ENCODE measurements around the gene CAMTA1. TPM values are rescaled to one million over a fixed set of nuclear protein-coding genes. Genes with fewer than 3 reads are reported as not detected.

CAMTA1 gene
- total RNA-seq, 1 experiment from 2014 or later, result 82.2 TPM

DNA sequence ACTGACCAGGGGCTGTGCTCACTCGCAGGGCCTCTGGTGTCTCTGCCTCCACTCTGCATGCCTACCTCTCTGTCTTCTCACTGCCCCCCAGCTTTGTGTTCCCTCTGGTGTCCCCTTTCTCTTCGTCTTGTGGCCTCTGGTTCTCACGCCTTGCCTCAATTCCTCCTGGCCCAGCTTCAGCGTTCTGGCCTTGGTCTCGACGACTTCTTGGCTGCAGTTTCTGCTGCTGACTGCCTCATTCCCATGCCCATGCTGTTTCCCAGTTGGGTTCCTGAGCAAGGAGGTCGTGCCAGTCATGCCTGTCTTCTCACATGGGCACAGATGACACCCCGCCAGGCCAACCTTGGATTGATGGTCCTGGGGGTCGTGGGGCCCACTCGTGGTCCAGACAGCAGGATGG is 562.8 kb downstream of the CAMTA1 start:
- Histone ChIP-seq H3K4me3 (ENCODE audit: low read depth in 2 of 2, low read length in 2 of 2) (no peak overlapping the region), H3K27ac (ENCODE audit: low read length) (no peak overlapping the region), H3K4me1 (ENCODE audit: control insufficient read depth, insufficient read depth, low read length) (no peaks in the 10 kb centered on the region), H3K9me3 (ENCODE audit: control insufficient read depth, insufficient read depth, low read depth, low read length) (no peaks in the 10 kb centered on the region), H3K36me3 (ENCODE audit: control insufficient read depth, insufficient read depth, low read length) (no peaks in the 10 kb centered on the region), H3K27me3 (ENCODE audit: control insufficient read depth, insufficient read depth, low read length) (no peaks in the 10 kb centered on the region)
- intact Hi-C loops (cut with micrococcal nuclease; ENCODE audit: unreplicated experiment), result no loop called here
- no TSS peak for BruUV-seq (replicated peaks)
- ATAC-seq (no peak), DNase-seq (ENCODE audit: low read depth, low spot score) (no peak)
- TF ChIP-seq, protein P1, sequence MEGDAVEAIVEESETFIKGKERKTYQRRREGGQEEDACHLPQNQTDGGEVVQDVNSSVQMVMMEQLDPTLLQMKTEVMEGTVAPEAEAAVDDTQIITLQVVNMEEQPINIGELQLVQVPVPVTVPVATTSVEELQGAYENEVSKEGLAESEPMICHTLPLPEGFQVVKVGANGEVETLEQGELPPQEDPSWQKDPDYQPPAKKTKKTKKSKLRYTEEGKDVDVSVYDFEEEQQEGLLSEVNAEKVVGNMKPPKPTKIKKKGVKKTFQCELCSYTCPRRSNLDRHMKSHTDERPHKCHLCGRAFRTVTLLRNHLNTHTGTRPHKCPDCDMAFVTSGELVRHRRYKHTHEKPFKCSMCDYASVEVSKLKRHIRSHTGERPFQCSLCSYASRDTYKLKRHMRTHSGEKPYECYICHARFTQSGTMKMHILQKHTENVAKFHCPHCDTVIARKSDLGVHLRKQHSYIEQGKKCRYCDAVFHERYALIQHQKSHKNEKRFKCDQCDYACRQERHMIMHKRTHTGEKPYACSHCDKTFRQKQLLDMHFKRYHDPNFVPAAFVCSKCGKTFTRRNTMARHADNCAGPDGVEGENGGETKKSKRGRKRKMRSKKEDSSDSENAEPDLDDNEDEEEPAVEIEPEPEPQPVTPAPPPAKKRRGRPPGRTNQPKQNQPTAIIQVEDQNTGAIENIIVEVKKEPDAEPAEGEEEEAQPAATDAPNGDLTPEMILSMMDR (IDR thresholded peaks at IDR 0.05), result no peak
- TF ChIP-seq POLR2AphosphoS5 (IDR thresholded peaks at IDR 0.05; ENCODE audit: low read depth, low read length) (no peak), TCF7L2 (IDR thresholded peaks at IDR 0.05; ENCODE audit: low read depth, low read length) (no peak), SIN3A (IDR thresholded peaks at IDR 0.05; ENCODE audit: borderline replicate concordance, insufficient read depth, low read depth, low read length) (no peak), REST (IDR thresholded peaks at IDR 0.05; ENCODE audit: insufficient read depth in 1 of 2, low read depth in 2 of 2, low read length in 1 of 2) (no peak)
- in situ Hi-C loops (cut with HindIII; ENCODE audit: low pct_unique_long_range_greater_than_20kb, low sequenced_read_pairs), result no loop called here
- POLR2A ChIA-PET, result no interaction called here
- CTCF ChIA-PET, result no interaction called here

DNA sequence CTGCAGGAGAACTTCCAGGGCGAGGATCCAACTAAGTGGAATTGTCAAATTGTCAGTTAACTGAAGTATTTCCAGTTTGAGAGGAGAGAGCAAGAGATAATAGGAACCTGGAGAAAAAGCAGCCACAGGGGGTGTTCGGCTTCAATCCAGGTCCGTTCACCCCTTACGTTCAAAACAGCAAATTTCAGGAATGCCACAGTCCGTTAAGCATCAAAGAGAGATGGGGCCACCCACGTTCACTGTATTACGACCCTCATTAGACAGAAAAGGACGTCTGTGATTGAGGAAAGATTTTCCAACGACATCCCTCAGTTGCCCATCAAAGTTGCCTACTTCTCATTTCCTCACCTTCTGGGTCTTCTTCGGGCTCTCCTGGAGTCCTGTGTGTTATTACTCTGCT is 563.3 kb downstream of the CAMTA1 start:
- ATAC-seq (no peak), DNase-seq (ENCODE audit: low read depth, low spot score) (no peak)
- TF ChIP-seq REST (IDR thresholded peaks at IDR 0.05; ENCODE audit: insufficient read depth in 1 of 2, low read depth in 2 of 2, low read length in 1 of 2) (no peak), SIN3A (IDR thresholded peaks at IDR 0.05; ENCODE audit: borderline replicate concordance, insufficient read depth, low read depth, low read length) (no peak), POLR2AphosphoS5 (IDR thresholded peaks at IDR 0.05; ENCODE audit: low read depth, low read length) (no peak), TCF7L2 (IDR thresholded peaks at IDR 0.05; ENCODE audit: low read depth, low read length) (no peak)
- TF ChIP-seq, protein P1 (IDR thresholded peaks at IDR 0.05), result no peak
- no TSS peak for BruUV-seq (replicated peaks)
- H3K27me3 ChIP-seq (ENCODE audit: control insufficient read depth, insufficient read depth, low read length), result no peaks in the 10 kb centered on the region
- ChIA-PET POLR2A (no interaction called here), CTCF (no interaction called here)
- H3K27ac ChIP-seq (ENCODE audit: low read length), result no peak overlapping the region
- intact Hi-C loops (cut with micrococcal nuclease; ENCODE audit: unreplicated experiment) (no loop called here), in situ Hi-C loops (cut with HindIII; ENCODE audit: low pct_unique_long_range_greater_than_20kb, low sequenced_read_pairs) (no loop called here)
- no peak overlapping the region for H3K4me3 ChIP-seq (ENCODE audit: low read depth in 2 of 2, low read length in 2 of 2)
- no peaks in the 10 kb centered on the region for H3K36me3 ChIP-seq (ENCODE audit: control insufficient read depth, insufficient read depth, low read length)
- no peaks in the 10 kb centered on the region for H3K9me3 ChIP-seq (ENCODE audit: control insufficient read depth, insufficient read depth, low read depth, low read length)
- no peaks in the 10 kb centered on the region for H3K4me1 ChIP-seq (ENCODE audit: control insufficient read depth, insufficient read depth, low read length)
